GM12878 (cell line): ENCODE measurements around the gene EAF1. TPM values are rescaled to one million over a fixed set of nuclear protein-coding genes. Genes with fewer than 3 reads are reported as not detected.

Experiments
- CBX3 ChIP-seq: fragments of 200-600 bp; sonication (generic); IDR thresholded peaks from 2 replicates; pipeline ENCODE4 v1.6.1; 2016; ENCODE audit warnings: low read depth, borderline replicate concordance
- CHD4 ChIP-seq: fragments of 200-600 bp; sonication (generic); IDR thresholded peaks from 2 replicates; pipeline ENCODE4 v1.6.1; 2016; ENCODE audit warnings: mild to moderate bottlenecking
- CREB1 ChIP-seq: IDR thresholded peaks from 2 replicates; pipeline ENCODE4 v1.6.1; 2012; ENCODE audit warnings: low read depth, mild to moderate bottlenecking, inconsistent platforms
- CREM ChIP-seq: IDR thresholded peaks from 2 replicates; pipeline ENCODE4 v1.6.1; 2014; ENCODE audit warnings: antibody characterized with exemption, low read depth
- DPF2 ChIP-seq: fragments of 450-650 bp; IDR thresholded peaks from 2 replicates; pipeline ENCODE4 v1.6.1; 2017; ENCODE audit warnings: mild to moderate bottlenecking
- EZH2 ChIP-seq: IDR thresholded peaks from 2 replicates; pipeline ENCODE4 v1.6.1; 2012; ENCODE audit warnings: low read depth, mild to moderate bottlenecking, control low read depth, inconsistent platforms, low read length, borderline replicate concordance; ENCODE audit not compliant: control insufficient read depth
- HDGF ChIP-seq: fragments of 450-650 bp; IDR thresholded peaks from 2 replicates; pipeline ENCODE4 v1.6.1; 2016; ENCODE audit warnings: antibody characterized with exemption
- IKZF1 ChIP-seq: fragments of 450-650 bp; conservative IDR thresholded peaks from 2 replicates; pipeline ENCODE4 v1.6.1; 2017; ENCODE audit warnings: antibody characterized with exemption, mild to moderate bottlenecking
- IKZF2 ChIP-seq, 2 experiments: fragments of 450-650 bp; IDR thresholded peaks; 2 replicates each; pipeline ENCODE4 v1.6.1; 2017; ENCODE audit warnings: mild to moderate bottlenecking in 2 of 2, moderate library complexity in 2 of 2
- JUNB ChIP-seq: IDR thresholded peaks from 2 replicates; pipeline ENCODE4 v1.6.1; 2016; ENCODE audit warnings: antibody characterized with exemption, mild to moderate bottlenecking
- JUND ChIP-seq: IDR thresholded peaks from 2 replicates; pipeline ENCODE4 v1.6.1; 2012; ENCODE audit warnings: low read depth, mild to moderate bottlenecking, low read length, improper control_type of control experiment, moderate library complexity
- LARP7 ChIP-seq: fragments of 450-650 bp; IDR thresholded peaks from 2 replicates; pipeline ENCODE4 v1.6.1; 2017; ENCODE audit warnings: mild to moderate bottlenecking
- NR2C2 ChIP-seq: IDR thresholded peaks from 2 replicates; pipeline ENCODE4 v1.6.1; 2011; ENCODE audit warnings: borderline replicate concordance, low read depth; ENCODE audit not compliant: control insufficient read depth, insufficient read length
- RBBP5 ChIP-seq: fragments of 200-600 bp; sonication (generic); conservative IDR thresholded peaks from 2 replicates; pipeline ENCODE4 v1.6.1; 2016
- SUPT20H ChIP-seq: IDR thresholded peaks from 2 replicates; pipeline ENCODE4 v1.6.1; 2011; ENCODE audit warnings: low read depth, mild to moderate bottlenecking, low read length, moderate library complexity, borderline replicate concordance; ENCODE audit not compliant: control insufficient read depth
- YY1 ChIP-seq: IDR thresholded peaks from 2 replicates; pipeline ENCODE4 v1.6.1; 2011; ENCODE audit warnings: low read depth, mild to moderate bottlenecking, low read length
- ZBED1 ChIP-seq: IDR thresholded peaks from 2 replicates; pipeline ENCODE4 v1.6.1; 2016; ENCODE audit warnings: borderline replicate concordance
- ZNF622 ChIP-seq: fragments of 450-650 bp; IDR thresholded peaks from 2 replicates; pipeline ENCODE4 v1.6.1; 2017; ENCODE audit warnings: mild to moderate bottlenecking, inconsistent platforms
- ZZZ3 ChIP-seq: IDR thresholded peaks from 2 replicates; pipeline ENCODE4 v1.6.1; 2011; ENCODE audit warnings: low read depth; ENCODE audit not compliant: control insufficient read depth, insufficient read length
- polyA plus RNA-seq, 11 experiments: library from polyadenylated mRNA; depleted of rRNA in 4 of 11; unstranded in 6 of 11; stranded (reverse) in 5 of 11; fragments of >200 nt; fragmentation: Nextera tagmentation in 4 of 11; fragmentation: Illumina TruSeq in 1 of 11; extraction: Ambion mirVana in 4 of 11; extraction: Trizol in 1 of 11; gene quantifications; 1 replicate in 1 of 11; 2 replicates in 10 of 11; pipeline versions ENCODE4 v1.2.1 to v1.2.3, GENCODE V29; 2011 to 2016; ENCODE audit warnings: inconsistent platforms in 2 of 11, missing spikeins in 2 of 11, low read depth in 1 of 11
- total RNA-seq, 4 experiments: library from RNA; depleted of rRNA in 3 of 4; stranded (reverse); fragments of >200 nt in 3 of 4; fragmentation: Illumina TruSeq in 1 of 4; extraction: Trizol in 1 of 4; gene quantifications; 2 replicates each; pipeline versions ENCODE4 v1.2.1 to v1.2.3, GENCODE V29; 2013 to 2021
- TF ChIP-seq, protein P1 (sequence below): fragments of 450-650 bp; conservative IDR thresholded peaks from 2 replicates; pipeline ENCODE4 v1.6.1; 2017; ENCODE audit warnings: mild to moderate bottlenecking, moderate library complexity
- TF ChIP-seq, protein P2 (sequence below): fragments of 450-650 bp; IDR thresholded peaks from 2 replicates; pipeline ENCODE4 v1.6.1; 2017; ENCODE audit warnings: low read depth, mild to moderate bottlenecking, moderate library complexity
- TF ChIP-seq, protein P3 (sequence below): fragments of 450-650 bp; IDR thresholded peaks from 2 replicates; pipeline ENCODE4 v1.6.1; 2017; ENCODE audit warnings: antibody characterized with exemption, mild to moderate bottlenecking, moderate library complexity
- TF ChIP-seq, protein P4 (sequence below): IDR thresholded peaks from 2 replicates; pipeline ENCODE4 v1.6.1; 2011; ENCODE audit warnings: low read depth, low read length, improper control_type of control experiment, borderline replicate concordance
- TF ChIP-seq, protein P5 (sequence below): fragments of 450-650 bp; IDR thresholded peaks from 2 replicates; pipeline ENCODE4 v1.6.1; 2016; ENCODE audit warnings: mild to moderate bottlenecking

The EAF1 gene
- total and polyA plus RNA-seq, 10 of the 15 experiments (the other 5 are each of a cell fraction or from before 2014, with no cell fraction given) = 6.8 to 21.6 (median 15.6) TPM

DNA sequence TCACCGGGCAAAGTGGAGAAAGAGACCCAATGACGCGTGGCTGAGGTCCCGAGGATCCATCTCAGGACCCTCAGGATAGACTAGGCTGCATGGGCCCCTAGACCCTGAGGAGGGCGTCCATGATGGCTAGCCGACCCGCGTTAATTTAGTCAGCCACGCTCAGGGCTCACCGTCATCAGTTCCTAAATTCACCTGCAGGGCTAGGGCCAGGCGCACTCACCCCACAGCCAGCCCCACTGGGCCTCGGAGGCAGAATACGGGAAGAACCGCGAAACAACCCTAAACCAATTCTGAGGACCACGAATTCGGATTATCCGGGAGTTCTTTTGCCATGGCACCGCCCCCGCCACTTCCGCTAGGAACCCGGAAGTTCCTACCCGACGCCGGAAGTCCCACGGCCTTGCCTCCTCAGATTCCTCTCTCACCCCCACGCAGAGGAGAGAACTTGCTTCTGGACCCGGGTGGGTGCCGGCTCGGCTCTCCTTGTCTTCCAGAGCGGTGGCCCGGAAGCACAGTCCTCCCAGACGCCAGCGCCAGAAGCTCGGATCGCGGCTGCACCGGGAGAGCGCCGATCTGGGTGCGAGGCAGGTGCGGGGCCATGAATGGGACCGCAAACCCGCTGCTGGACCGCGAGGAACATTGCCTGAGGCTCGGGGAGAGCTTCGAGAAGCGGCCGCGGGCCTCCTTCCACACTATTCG is at the start of gene EAF1, which contains the start of gene METTL6 (continued):
- TF ChIP-seq, protein P1, sequence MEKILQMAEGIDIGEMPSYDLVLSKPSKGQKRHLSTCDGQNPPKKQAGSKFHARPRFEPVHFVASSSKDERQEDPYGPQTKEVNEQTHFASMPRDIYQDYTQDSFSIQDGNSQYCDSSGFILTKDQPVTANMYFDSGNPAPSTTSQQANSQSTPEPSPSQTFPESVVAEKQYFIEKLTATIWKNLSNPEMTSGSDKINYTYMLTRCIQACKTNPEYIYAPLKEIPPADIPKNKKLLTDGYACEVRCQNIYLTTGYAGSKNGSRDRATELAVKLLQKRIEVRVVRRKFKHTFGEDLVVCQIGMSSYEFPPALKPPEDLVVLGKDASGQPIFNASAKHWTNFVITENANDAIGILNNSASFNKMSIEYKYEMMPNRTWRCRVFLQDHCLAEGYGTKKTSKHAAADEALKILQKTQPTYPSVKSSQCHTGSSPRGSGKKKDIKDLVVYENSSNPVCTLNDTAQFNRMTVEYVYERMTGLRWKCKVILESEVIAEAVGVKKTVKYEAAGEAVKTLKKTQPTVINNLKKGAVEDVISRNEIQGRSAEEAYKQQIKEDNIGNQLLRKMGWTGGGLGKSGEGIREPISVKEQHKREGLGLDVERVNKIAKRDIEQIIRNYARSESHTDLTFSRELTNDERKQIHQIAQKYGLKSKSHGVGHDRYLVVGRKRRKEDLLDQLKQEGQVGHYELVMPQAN = peak; percentile 89
- no peak for TF ChIP-seq CHD4
- TF ChIP-seq CREM = no peak; the same call in 1 of the 2 replicates
- no peak for TF ChIP-seq CBX3
- TF ChIP-seq, protein P2, sequence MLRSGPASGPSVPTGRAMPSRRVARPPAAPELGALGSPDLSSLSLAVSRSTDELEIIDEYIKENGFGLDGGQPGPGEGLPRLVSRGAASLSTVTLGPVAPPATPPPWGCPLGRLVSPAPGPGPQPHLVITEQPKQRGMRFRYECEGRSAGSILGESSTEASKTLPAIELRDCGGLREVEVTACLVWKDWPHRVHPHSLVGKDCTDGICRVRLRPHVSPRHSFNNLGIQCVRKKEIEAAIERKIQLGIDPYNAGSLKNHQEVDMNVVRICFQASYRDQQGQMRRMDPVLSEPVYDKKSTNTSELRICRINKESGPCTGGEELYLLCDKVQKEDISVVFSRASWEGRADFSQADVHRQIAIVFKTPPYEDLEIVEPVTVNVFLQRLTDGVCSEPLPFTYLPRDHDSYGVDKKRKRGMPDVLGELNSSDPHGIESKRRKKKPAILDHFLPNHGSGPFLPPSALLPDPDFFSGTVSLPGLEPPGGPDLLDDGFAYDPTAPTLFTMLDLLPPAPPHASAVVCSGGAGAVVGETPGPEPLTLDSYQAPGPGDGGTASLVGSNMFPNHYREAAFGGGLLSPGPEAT = peak; percentile 83
- TF ChIP-seq ZZZ3 = no peak
- TF ChIP-seq SUPT20H = no peak
- TF ChIP-seq, protein P3, sequence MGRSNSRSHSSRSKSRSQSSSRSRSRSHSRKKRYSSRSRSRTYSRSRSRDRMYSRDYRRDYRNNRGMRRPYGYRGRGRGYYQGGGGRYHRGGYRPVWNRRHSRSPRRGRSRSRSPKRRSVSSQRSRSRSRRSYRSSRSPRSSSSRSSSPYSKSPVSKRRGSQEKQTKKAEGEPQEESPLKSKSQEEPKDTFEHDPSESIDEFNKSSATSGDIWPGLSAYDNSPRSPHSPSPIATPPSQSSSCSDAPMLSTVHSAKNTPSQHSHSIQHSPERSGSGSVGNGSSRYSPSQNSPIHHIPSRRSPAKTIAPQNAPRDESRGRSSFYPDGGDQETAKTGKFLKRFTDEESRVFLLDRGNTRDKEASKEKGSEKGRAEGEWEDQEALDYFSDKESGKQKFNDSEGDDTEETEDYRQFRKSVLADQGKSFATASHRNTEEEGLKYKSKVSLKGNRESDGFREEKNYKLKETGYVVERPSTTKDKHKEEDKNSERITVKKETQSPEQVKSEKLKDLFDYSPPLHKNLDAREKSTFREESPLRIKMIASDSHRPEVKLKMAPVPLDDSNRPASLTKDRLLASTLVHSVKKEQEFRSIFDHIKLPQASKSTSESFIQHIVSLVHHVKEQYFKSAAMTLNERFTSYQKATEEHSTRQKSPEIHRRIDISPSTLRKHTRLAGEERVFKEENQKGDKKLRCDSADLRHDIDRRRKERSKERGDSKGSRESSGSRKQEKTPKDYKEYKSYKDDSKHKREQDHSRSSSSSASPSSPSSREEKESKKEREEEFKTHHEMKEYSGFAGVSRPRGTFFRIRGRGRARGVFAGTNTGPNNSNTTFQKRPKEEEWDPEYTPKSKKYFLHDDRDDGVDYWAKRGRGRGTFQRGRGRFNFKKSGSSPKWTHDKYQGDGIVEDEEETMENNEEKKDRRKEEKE = no peak
- no peak for TF ChIP-seq CREB1
- TF ChIP-seq DPF2 = peak; percentile 49; the same call in 1 of the 2 replicates
- TF ChIP-seq IKZF1 = peak; percentile 90
- no peak; the same call in 1 of the 2 replicates for TF ChIP-seq RBBP5
- TF ChIP-seq YY1 = peak; percentile 85
- no peak for TF ChIP-seq ZBED1
- TF ChIP-seq JUNB = no peak
- TF ChIP-seq ZNF622 = no peak
- TF ChIP-seq JUND = no peak
- TF ChIP-seq LARP7 = peak; percentile 47
- no peak for TF ChIP-seq EZH2
- TF ChIP-seq, protein P4, sequence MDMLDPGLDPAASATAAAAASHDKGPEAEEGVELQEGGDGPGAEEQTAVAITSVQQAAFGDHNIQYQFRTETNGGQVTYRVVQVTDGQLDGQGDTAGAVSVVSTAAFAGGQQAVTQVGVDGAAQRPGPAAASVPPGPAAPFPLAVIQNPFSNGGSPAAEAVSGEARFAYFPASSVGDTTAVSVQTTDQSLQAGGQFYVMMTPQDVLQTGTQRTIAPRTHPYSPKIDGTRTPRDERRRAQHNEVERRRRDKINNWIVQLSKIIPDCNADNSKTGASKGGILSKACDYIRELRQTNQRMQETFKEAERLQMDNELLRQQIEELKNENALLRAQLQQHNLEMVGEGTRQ = no peak
- peak; percentile 47 to 55; a peak in 3 of 4 replicates for TF ChIP-seq IKZF2 (IDR thresholded peaks at IDR 0.05)
- 0 out of 2 replicates have a peak, but pooled peaks have one; percentile 43 for TF ChIP-seq HDGF
- TF ChIP-seq, protein P5, sequence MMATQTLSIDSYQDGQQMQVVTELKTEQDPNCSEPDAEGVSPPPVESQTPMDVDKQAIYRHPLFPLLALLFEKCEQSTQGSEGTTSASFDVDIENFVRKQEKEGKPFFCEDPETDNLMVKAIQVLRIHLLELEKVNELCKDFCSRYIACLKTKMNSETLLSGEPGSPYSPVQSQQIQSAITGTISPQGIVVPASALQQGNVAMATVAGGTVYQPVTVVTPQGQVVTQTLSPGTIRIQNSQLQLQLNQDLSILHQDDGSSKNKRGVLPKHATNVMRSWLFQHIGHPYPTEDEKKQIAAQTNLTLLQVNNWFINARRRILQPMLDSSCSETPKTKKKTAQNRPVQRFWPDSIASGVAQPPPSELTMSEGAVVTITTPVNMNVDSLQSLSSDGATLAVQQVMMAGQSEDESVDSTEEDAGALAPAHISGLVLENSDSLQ = peak; percentile 21; the same call in 1 of the 2 replicates
- TF ChIP-seq NR2C2 = no peak
